NCI-H69 (cell line): ENCODE measurements around the gene ERCC4.

Experiments used
- DNase-seq: peaks from one replicate; lab custom pipeline; 2025; lab: John Stamatoyannopoulos, UW

The ERCC4 gene

GRCh38 chr16:13911306-13911705 lies 8.6 kb upstream of the ERCC4 start:
- no peak for DNase-seq

- DNase-seq = no peak
These were observed 8.1 kb upstream of the ERCC4 start for GRCh38 chr16:13911871-13912270.

- no peak for DNase-seq
These were observed 7.1 kb upstream of the ERCC4 start for GRCh38 chr16:13912891-13913290.

- DNase-seq = peak; percentile 8
These were observed 6.3 kb upstream of the ERCC4 start for GRCh38 chr16:13913374-13914292.

GRCh38 chr16:13915033-13915635 lies 4.8 kb upstream of the ERCC4 start:
- no peak for DNase-seq

GRCh38 chr16:13919330-13919682 lies 648 bp upstream of the ERCC4 start:
- peak; percentile 71 for DNase-seq

- DNase-seq = peak; percentile 46
These were observed 510 bp downstream of the ERCC4 start for GRCh38 chr16:13920510-13920818.

GRCh38 chr16:13921328-13921727 lies 1.4 kb downstream of the ERCC4 start:
- no peak for DNase-seq

- peak; percentile 75 for DNase-seq
These were observed 3.8 kb downstream of the ERCC4 start for GRCh38 chr16:13923703-13924298.

GRCh38 chr16:13926464-13926863 lies 6.5 kb downstream of the ERCC4 start:
- DNase-seq = peak; percentile 26

GRCh38 chr16:13926891-13927290 lies 6.9 kb downstream of the ERCC4 start:
- DNase-seq = no peak

GRCh38 chr16:13928646-13929045 lies 8.7 kb downstream of the ERCC4 start:
- no peak for DNase-seq

- DNase-seq = no peak
These were observed 11.9 kb downstream of the ERCC4 start for GRCh38 chr16:13931845-13932244.

GRCh38 chr16:13935408-13935807 lies 15.5 kb downstream of the ERCC4 start:
- DNase-seq = no peak

- no peak for DNase-seq
These were observed 16.2 kb downstream of the ERCC4 start for GRCh38 chr16:13936155-13936554.

GRCh38 chr16:13936596-13937081 lies 16.7 kb downstream of the ERCC4 start:
- no peak for DNase-seq

- no peak for DNase-seq
These were observed 17.5 kb downstream of the ERCC4 start for GRCh38 chr16:13937411-13937810.

- no peak for DNase-seq
These were observed 18.5 kb downstream of the ERCC4 start for GRCh38 chr16:13938480-13938879.

GRCh38 chr16:13939821-13940220 lies 19.9 kb downstream of the ERCC4 start:
- no peak for DNase-seq

- no peak for DNase-seq
These were observed 20.5 kb downstream of the ERCC4 start for GRCh38 chr16:13940397-13940933.

- no peak for DNase-seq
These were observed 24.9 kb downstream of the ERCC4 start for GRCh38 chr16:13944816-13945215.

GRCh38 chr16:13945744-13946485 lies 26.0 kb downstream of the ERCC4 start:
- no peak for DNase-seq
